Tibial nerve (tissue), 4 donors: ENCODE measurements around the gene TPBGL. TPM values are rescaled to one million over a fixed set of nuclear protein-coding genes. Genes with fewer than 3 reads are reported as not detected.

ENCODE experiments used
- total RNA-seq, 4 donors: library from RNA; depleted of rRNA; stranded (reverse); fragments of >200 nt; gene quantifications; one replicate each; pipeline ENCODE4 v1.1.0, GENCODE V29; 2016

Gene TPBGL
- total RNA-seq, 4 donors from 2014 or later: 1.0 to 1.5 (median 1.1) TPM; not detected in 1

Other genes with a start within 250 kb of the TPBGL start
- 1 to 10 TPM in 3 of 4 donors, under 1 TPM in 1; 0.87 to 2.3 (median 1.5) TPM for gene OR2AT4, start 143.9 kb upstream of the TPBGL start, total RNA-seq
- 100 to 1,000 TPM in 1 of 4 donors, 10 to 100 TPM in 3; 50.4 to 160 (median 66.3) TPM for gene SLCO2B1, start 89.7 kb upstream of the TPBGL start, total RNA-seq
- gene ARRB1, start 110.9 kb downstream of the TPBGL start, total RNA-seq: 10 to 100 TPM; 38.2 to 68.1 (median 45.8) TPM
- gene RPS3, start 158.7 kb downstream of the TPBGL start, total RNA-seq: 1,000 to 10,000 TPM; 1,012 to 1,395 (median 1,115) TPM
- 10 to 100 TPM in 1 of 4 donors, 1 to 10 TPM in 3; 3.0 to 11.1 (median 6.6) TPM for gene KLHL35, start 192.4 kb downstream of the TPBGL start, total RNA-seq